Astrocyte of the cerebellum (primary cell): ENCODE data around the gene CACNA1S.

Experiments used
- DNase-seq: peaks from one replicate; pipeline ENCODE4 v3.0.0-alpha.2; 2011; ENCODE audit warnings: low read depth
- H3K4me3 ChIP-seq: 2 replicates; pipeline ENCODE4 v1.5.1; 2011; ENCODE audit warnings: mild to moderate bottlenecking, low read depth, low read length, moderate library complexity
- CTCF ChIP-seq: IDR thresholded peaks from 2 replicates; pipeline ENCODE4 v1.5.1; 2012; ENCODE audit warnings: low read length, low read depth, moderate library complexity, mild to moderate bottlenecking; ENCODE audit errors: missing control alignments
- in situ Hi-C: cut with HindIII; loops from 2 replicates; pipeline ENCODE4 v1.10.0; 2017; ENCODE audit warnings: low sequenced_read_pairs

Gene CACNA1S

GRCh38 chr1:201015551-201016091, 96.6 kb downstream of the CACNA1S start:
- no peak overlapping the region for H3K4me3 ChIP-seq
- TF ChIP-seq CTCF = no peak
- in situ Hi-C loops = no loop called here
- DNase-seq = no peak

GRCh38 chr1:201014816-201015200, 97.4 kb downstream of the CACNA1S start:
- H3K4me3 ChIP-seq = no peak overlapping the region
- in situ Hi-C loops = no loop called here
- no peak for TF ChIP-seq CTCF
- no peak for DNase-seq

- DNase-seq = no peak
- in situ Hi-C loops = no loop called here
- H3K4me3 ChIP-seq = no peak overlapping the region
- TF ChIP-seq CTCF = no peak
Measured at GRCh38 chr1:201013991-201014815, 98.0 kb downstream of the CACNA1S start.

- no peak overlapping the region for H3K4me3 ChIP-seq
- DNase-seq = no peak
- in situ Hi-C loops = no loop called here
- TF ChIP-seq CTCF = no peak
Measured at GRCh38 chr1:201013031-201013485, 99.2 kb downstream of the CACNA1S start.

- no peak overlapping the region for H3K4me3 ChIP-seq
- in situ Hi-C loops = no loop called here
- TF ChIP-seq CTCF = no peak
- DNase-seq = no peak
Measured at GRCh38 chr1:201011616-201012015, 100.6 kb downstream of the CACNA1S start.

GRCh38 chr1:201009962-201010645, 102.1 kb downstream of the CACNA1S start:
- no peak overlapping the region for H3K4me3 ChIP-seq
- DNase-seq = no peak
- TF ChIP-seq CTCF = no peak
- in situ Hi-C loops = no loop called here
